Neuronal stem cell (in vitro differentiated cells): ENCODE results near the gene DGAT2.

Source experiments
- DNase-seq: peaks from one replicate; pipeline ENCODE4 v3.0.0-alpha.2; 2013; ENCODE audit warnings: low spot score
- H2AFZ ChIP-seq: one replicate; pipeline ENCODE4 v1.6.1; 2013; ENCODE audit warnings: mild to moderate bottlenecking, low read length, inconsistent platforms
- H2AK5ac ChIP-seq: 2 replicates; pipeline ENCODE4 v1.6.1; 2013; ENCODE audit warnings: low read depth, mild to moderate bottlenecking, inconsistent platforms, low read length, moderate library complexity, mixed read lengths
- H2BK120ac ChIP-seq: 2 replicates; pipeline ENCODE4 v1.6.1; 2013; ENCODE audit warnings: low read depth, mild to moderate bottlenecking, inconsistent platforms, low read length, moderate library complexity, mixed read lengths
- H2BK12ac ChIP-seq: one replicate; pipeline ENCODE4 v1.6.1; 2013; ENCODE audit warnings: low read length, inconsistent platforms
- H2BK15ac ChIP-seq: 2 replicates; pipeline ENCODE4 v1.6.1; 2013; ENCODE audit warnings: mild to moderate bottlenecking, low read length, inconsistent platforms, mixed read lengths
- H2BK5ac ChIP-seq: one replicate; pipeline ENCODE4 v1.6.1; 2013; ENCODE audit warnings: inconsistent platforms, mild to moderate bottlenecking, low read length, moderate library complexity
- H3K14ac ChIP-seq: one replicate; pipeline ENCODE4 v1.6.1; 2013; ENCODE audit warnings: low read length, inconsistent platforms
- H3K18ac ChIP-seq: 2 replicates; pipeline ENCODE4 v1.6.1; 2013; ENCODE audit warnings: low read length, inconsistent platforms
- H3K23ac ChIP-seq: 2 replicates; pipeline ENCODE4 v1.6.1; 2013; ENCODE audit warnings: low read depth, mild to moderate bottlenecking, mixed read lengths, low read length, inconsistent platforms; ENCODE audit not compliant: poor library complexity
- H3K27ac ChIP-seq: replicated peaks from 3 replicates; pipeline ENCODE4 v1.5.1; 2013; ENCODE audit warnings: low read length, inconsistent platforms
- H3K27me3 ChIP-seq, 3 experiments: 2 replicates each; pipeline ENCODE4 v1.6.1; 2013; ENCODE audit warnings: low read length in 3 of 3, mild to moderate bottlenecking in 2 of 3, inconsistent platforms in 1 of 3, low read depth in 1 of 3, mixed read lengths in 1 of 3, moderate library complexity in 1 of 3; ENCODE audit not compliant: control insufficient read depth in 3 of 3, insufficient read depth in 3 of 3
- H3K36me3 ChIP-seq, 2 donors: replicated peaks in 1 of 2; 2 replicates each; pipeline ENCODE4 v1.6.1; 2013; ENCODE audit warnings: low read length in 2 of 2; ENCODE audit not compliant: control insufficient read depth in 2 of 2, insufficient read depth in 2 of 2
- H3K4ac ChIP-seq: 2 replicates; pipeline ENCODE4 v1.6.1; 2013; ENCODE audit warnings: inconsistent platforms, mild to moderate bottlenecking, low read length, moderate library complexity
- H3K4me1 ChIP-seq, 2 donors: 1 replicate in 1 of 2; 2 replicates in 1 of 2; pipeline ENCODE4 v1.6.1; 2013; ENCODE audit warnings: low read length in 2 of 2, low read depth in 1 of 2; ENCODE audit not compliant: control insufficient read depth in 2 of 2, insufficient read depth in 1 of 2
- H3K4me2 ChIP-seq: one replicate; pipeline ENCODE4 v1.6.1; 2013; ENCODE audit warnings: mild to moderate bottlenecking, low read length, inconsistent platforms; ENCODE audit not compliant: insufficient read depth, poor library complexity, severe bottlenecking
- H3K4me3 ChIP-seq, 2 donors: 2 replicates each; pipeline ENCODE4 v1.5.1; 2013; ENCODE audit warnings: low read length in 2 of 2, mild to moderate bottlenecking in 2 of 2, inconsistent platforms in 1 of 2, moderate library complexity in 1 of 2
- H3K79me1 ChIP-seq: one replicate; pipeline ENCODE4 v1.6.1; 2013; ENCODE audit warnings: low read depth, mild to moderate bottlenecking, inconsistent platforms, low read length, moderate library complexity
- H3K9ac ChIP-seq: one replicate; pipeline ENCODE4 v1.6.1; 2013; ENCODE audit warnings: mild to moderate bottlenecking, low read depth, low read length, inconsistent platforms; ENCODE audit not compliant: poor library complexity
- H3K9me3 ChIP-seq, 2 donors: replicated peaks in 1 of 2; 2 replicates each; pipeline versions ENCODE3 to v1.6.1; 2013; ENCODE audit warnings: low read length in 2 of 2, mild to moderate bottlenecking in 2 of 2, inconsistent platforms in 1 of 2, low read depth in 1 of 2, mixed read lengths in 1 of 2, moderate library complexity in 1 of 2; ENCODE audit not compliant: control insufficient read depth in 2 of 2, insufficient read depth in 1 of 2
- H4K8ac ChIP-seq: one replicate; pipeline ENCODE4 v1.6.1; 2013; ENCODE audit warnings: low read depth, mild to moderate bottlenecking, inconsistent platforms, low read length, moderate library complexity
- H4K91ac ChIP-seq: one replicate; pipeline ENCODE4 v1.6.1; 2013; ENCODE audit warnings: low read length, low read depth, mild to moderate bottlenecking, inconsistent platforms; ENCODE audit not compliant: poor library complexity
- WGBS, 2 donors: extraction: QIAGEN DNeasy Blood & Tissue Kit; methylation state at CpG; one replicate each; pipeline ENCODE4 v1.1.7; 2013; ENCODE audit warnings: missing lambda C conversion rate in 2 of 2, mixed read lengths in 1 of 2; ENCODE audit not compliant: insufficient read length in 2 of 2, insufficient replicate concordance in 1 of 2; ENCODE audit errors: extremely low coverage in 2 of 2; 5-methylcytosine and 5-hydroxymethylcytosine counted together

The DGAT2 gene

DNA sequence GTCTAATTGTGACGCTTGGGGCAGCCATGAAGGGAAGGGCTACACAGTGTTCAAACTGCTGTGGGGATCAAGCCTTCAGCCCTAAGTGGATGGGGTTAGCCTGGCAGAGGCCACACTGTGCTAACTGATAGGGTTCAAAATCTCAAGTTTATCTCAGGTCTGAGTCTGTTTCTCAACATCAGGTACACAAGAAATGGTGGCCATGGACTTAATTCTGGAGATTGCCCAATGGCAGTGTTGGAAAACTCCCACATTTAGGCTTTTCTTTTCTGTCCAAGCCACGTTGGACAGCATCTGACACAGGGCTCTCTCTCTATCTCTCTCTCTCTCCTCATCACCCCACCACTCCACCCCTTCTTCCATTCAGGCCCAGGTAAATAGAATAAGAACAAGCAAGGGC lies 10.9 kb upstream of the DGAT2 start:
- H3K4ac ChIP-seq: no peak overlapping the region
- no peak for DNase-seq
- no peak overlapping the region for H2BK120ac ChIP-seq
- no peak overlapping the region for H3K23ac ChIP-seq
- H2AFZ ChIP-seq: no peak overlapping the region
- H3K4me1 ChIP-seq: no peaks in the 10 kb centered on the region
- H2BK12ac ChIP-seq: no peak overlapping the region
- H4K91ac ChIP-seq: no peak overlapping the region
- H3K14ac ChIP-seq: no peak overlapping the region
- H2AK5ac ChIP-seq: no peak overlapping the region
- H3K4me2 ChIP-seq: no peak overlapping the region
- no peak overlapping the region for H3K4me3 ChIP-seq
- H3K9ac ChIP-seq: no peak overlapping the region
- H3K18ac ChIP-seq: no peak overlapping the region
- no peaks in the 10 kb centered on the region for H3K36me3 ChIP-seq
- H3K79me1 ChIP-seq: no peaks in the 10 kb centered on the region
- H4K8ac ChIP-seq: no peak overlapping the region
- H3K27ac ChIP-seq: no peak overlapping the region
- no peaks in the 10 kb centered on the region for H3K27me3 ChIP-seq
- H2BK5ac ChIP-seq: no peak overlapping the region
- H3K9me3 ChIP-seq: no peaks in the 10 kb centered on the region
- WGBS, 2 donors: no CpG with 5 or more reads among the region's 2 CpGs
- H2BK15ac ChIP-seq: no peak overlapping the region

DNA sequence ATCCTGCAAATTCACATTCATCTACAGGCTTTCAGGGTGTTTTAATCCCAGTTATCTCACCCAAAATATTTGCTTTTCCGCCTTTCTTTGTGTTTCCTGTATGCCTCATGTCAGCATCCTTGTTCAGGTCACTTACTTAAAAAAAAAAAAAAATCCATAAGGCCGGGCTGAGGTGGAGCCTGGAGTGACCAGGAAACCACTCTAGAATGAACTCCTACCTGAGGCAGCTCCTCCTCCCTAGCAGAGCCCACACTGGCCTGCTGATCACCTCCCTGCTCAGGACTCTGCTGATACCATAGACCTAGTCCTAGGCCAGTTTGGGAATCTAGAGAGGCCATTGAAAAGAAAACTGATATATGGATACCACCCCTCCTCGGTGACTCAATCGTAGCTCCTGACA lies 8.7 kb upstream of the DGAT2 start:
- Histone ChIP-seq H3K27ac (no peak overlapping the region), H3K4me2 (no peak overlapping the region), H3K4me3 (no peak overlapping the region), H4K8ac (no peak overlapping the region), H3K79me1 (no peaks in the 10 kb centered on the region), H3K9ac (no peak overlapping the region), H4K91ac (no peak overlapping the region), H3K4ac (no peak overlapping the region), H3K9me3 (peaks cover 0 to 1% of the 10 kb centered on the region in 2 donors), H2BK5ac (no peak overlapping the region), H2BK12ac (no peak overlapping the region), H3K18ac (no peak overlapping the region), H3K23ac (no peak overlapping the region), H2BK120ac (no peak overlapping the region), H3K14ac (no peak overlapping the region), H2AK5ac (no peak overlapping the region), H3K27me3 (peaks cover 0 to 17% (median 0%) of the 10 kb centered on the region in 3 experiments), H3K4me1 (no peaks in the 10 kb centered on the region), H2BK15ac (no peak overlapping the region), H2AFZ (no peak overlapping the region), H3K36me3 (no peaks in the 10 kb centered on the region)
- WGBS, 2 donors: no CpG with 5 or more reads among the region's 4 CpGs
- DNase-seq: no peak

DNA sequence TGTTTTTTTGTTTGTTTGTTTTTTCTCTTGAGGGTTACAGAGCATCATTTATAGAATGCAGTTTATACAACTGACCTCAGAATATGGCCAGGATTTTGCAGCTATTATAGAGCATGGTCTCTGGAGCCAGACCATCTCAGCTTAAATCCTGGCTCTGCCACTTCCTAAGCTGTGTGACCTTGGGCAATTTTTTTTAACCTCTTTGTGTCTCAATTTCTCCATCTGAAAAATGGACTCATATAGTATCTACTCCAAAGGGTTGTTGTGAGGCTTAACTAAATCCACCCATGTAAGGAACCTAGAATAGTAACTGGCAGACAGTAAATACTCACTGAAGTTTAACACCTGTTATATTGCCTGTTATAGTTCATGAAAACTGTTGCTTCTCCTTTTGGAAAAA lies 8.3 kb upstream of the DGAT2 start:
- Histone ChIP-seq H2BK120ac (no peak overlapping the region), H3K36me3 (no peaks in the 10 kb centered on the region), H3K27me3 (peaks cover 0 to 20% (median 0%) of the 10 kb centered on the region in 3 experiments), H3K4me2 (no peak overlapping the region), H3K4ac (no peak overlapping the region), H3K18ac (no peak overlapping the region), H2BK5ac (no peak overlapping the region), H2BK12ac (no peak overlapping the region), H4K91ac (no peak overlapping the region), H3K4me1 (no peaks in the 10 kb centered on the region), H3K9ac (no peak overlapping the region), H2BK15ac (no peak overlapping the region), H2AFZ (no peak overlapping the region), H4K8ac (no peak overlapping the region), H3K27ac (no peak overlapping the region), H3K14ac (no peak overlapping the region), H3K9me3 (peaks cover 0 to 1% of the 10 kb centered on the region in 2 donors), H3K23ac (no peak overlapping the region), H3K79me1 (no peaks in the 10 kb centered on the region), H3K4me3 (no peak overlapping the region), H2AK5ac (no peak overlapping the region)
- no peak for DNase-seq

DNA sequence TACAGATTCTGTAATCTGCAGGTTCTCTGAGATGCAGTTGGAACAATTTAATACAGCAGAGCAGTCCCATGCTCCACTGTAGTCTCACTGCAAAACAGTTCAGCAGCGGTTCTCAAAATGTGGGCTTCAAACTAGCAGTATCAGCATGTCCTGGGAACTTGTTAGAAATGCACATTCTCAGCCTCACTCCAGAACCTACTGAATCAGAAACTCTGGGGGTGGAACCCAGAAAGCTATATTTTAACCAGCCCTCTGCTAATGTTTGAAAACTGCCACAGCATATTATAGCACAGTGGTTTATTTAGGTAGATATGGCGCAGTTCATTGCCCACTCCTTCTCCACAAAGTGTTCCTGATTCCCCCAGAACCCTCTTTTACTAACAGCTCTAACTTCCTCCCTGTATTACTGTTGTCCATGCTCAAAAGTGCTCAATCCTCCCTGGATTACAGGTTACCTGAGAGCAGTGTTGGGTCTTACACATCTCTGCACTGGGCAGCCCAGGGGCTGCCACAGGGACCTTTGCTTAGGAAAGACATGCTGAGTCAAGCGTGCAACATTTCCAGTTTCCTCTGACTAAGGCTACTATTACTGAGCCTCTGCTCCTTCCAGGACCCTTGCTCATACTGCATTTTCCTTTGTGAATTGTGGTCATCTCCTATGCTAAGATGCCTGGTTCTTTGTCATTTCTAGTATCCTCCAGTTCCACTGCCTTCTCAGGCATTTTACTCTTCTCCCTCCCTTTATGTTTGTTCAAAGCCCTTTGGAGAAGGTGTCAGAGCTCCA lies 7.7 kb upstream of the DGAT2 start:
- Histone ChIP-seq H4K91ac (no peak overlapping the region), H3K9me3 (peaks cover 0 to 1% of the 10 kb centered on the region in 2 donors), H3K4me1 (no peaks in the 10 kb centered on the region), H2BK120ac (no peak overlapping the region), H2AFZ (no peak overlapping the region), H3K23ac (no peak overlapping the region), H3K4ac (no peak overlapping the region), H3K4me3 (no peak overlapping the region), H3K79me1 (no peaks in the 10 kb centered on the region), H3K4me2 (no peak overlapping the region), H2BK15ac (no peak overlapping the region), H2AK5ac (no peak overlapping the region), H3K36me3 (no peaks in the 10 kb centered on the region), H3K27me3 (peaks cover 0 to 24% (median 0%) of the 10 kb centered on the region in 3 experiments), H2BK12ac (no peak overlapping the region), H3K9ac (no peak overlapping the region), H3K14ac (no peak overlapping the region), H4K8ac (no peak overlapping the region), H3K27ac (no peak overlapping the region), H2BK5ac (no peak overlapping the region), H3K18ac (no peak overlapping the region)
- WGBS, 2 donors: no CpG with 5 or more reads among the region's 3 CpGs
- DNase-seq: no peak
